HG03108 (cell line): Measurements from ENCODE around the gene PLBD1.

Source experiments
- ATAC-seq: cut with Tn5 transposase; IDR thresholded peaks from one replicate; pipeline ENCODE4 v1.9.1; 2021; ENCODE audit warnings: moderate library complexity; ENCODE audit not compliant: unreplicated experiment

PLBD1 gene, protein sequence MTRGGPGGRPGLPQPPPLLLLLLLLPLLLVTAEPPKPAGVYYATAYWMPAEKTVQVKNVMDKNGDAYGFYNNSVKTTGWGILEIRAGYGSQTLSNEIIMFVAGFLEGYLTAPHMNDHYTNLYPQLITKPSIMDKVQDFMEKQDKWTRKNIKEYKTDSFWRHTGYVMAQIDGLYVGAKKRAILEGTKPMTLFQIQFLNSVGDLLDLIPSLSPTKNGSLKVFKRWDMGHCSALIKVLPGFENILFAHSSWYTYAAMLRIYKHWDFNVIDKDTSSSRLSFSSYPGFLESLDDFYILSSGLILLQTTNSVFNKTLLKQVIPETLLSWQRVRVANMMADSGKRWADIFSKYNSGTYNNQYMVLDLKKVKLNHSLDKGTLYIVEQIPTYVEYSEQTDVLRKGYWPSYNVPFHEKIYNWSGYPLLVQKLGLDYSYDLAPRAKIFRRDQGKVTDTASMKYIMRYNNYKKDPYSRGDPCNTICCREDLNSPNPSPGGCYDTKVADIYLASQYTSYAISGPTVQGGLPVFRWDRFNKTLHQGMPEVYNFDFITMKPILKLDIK

GRCh38 chr12:14567351-14568162 is at the start of gene PLBD1:
TSS of gene PLBD1 (minus strand) at chr12:14567883. CDS start at chr12:14567696, 187 bp downstream.
- ATAC-seq, result peak; percentile 55

GRCh38 chr12:14614704-14615121 is 47.0 kb upstream of the PLBD1 start:
- ATAC-seq, result peak; percentile 44

GRCh38 chr12:14613718-14614117 is 46.0 kb upstream of the PLBD1 start:
- ATAC-seq, result peak; percentile 93

GRCh38 chr12:14612898-14613445 is 45.3 kb upstream of the PLBD1 start:
- no peak for ATAC-seq

- no peak for ATAC-seq
These were observed 44.6 kb upstream of the PLBD1 start for GRCh38 chr12:14612250-14612649.

DNA sequence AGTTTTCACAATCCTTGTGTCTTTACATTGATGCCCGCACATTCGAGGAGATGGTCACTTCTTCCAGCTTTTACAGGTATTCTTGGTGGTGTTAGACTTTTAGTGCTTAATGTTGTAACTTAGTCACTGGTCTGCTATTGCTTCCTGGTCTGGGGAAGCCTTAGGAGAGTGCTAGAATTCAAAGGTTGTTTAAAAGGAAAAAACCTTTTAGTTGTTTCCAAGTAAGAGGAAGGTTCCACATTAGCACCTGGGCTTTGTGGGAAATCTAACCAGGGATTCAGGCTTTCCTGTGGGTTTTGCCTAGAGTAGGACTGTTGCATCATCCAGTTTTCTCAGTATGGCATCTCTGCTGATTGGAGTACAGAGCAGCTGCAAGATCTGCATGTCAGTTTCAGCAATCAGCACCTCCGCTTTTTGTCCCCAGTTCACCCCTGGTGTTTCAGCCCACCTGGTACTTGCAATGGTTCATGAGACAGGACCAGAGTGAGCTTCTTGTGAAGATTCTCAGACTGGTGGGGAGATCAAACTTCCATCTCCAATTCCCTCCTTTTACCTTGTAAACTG is 44.0 kb upstream of the PLBD1 start:
- ATAC-seq, result no peak

- no peak for ATAC-seq
These were observed 39.9 kb upstream of the PLBD1 start for GRCh38 chr12:14607568-14607967.

DNA sequence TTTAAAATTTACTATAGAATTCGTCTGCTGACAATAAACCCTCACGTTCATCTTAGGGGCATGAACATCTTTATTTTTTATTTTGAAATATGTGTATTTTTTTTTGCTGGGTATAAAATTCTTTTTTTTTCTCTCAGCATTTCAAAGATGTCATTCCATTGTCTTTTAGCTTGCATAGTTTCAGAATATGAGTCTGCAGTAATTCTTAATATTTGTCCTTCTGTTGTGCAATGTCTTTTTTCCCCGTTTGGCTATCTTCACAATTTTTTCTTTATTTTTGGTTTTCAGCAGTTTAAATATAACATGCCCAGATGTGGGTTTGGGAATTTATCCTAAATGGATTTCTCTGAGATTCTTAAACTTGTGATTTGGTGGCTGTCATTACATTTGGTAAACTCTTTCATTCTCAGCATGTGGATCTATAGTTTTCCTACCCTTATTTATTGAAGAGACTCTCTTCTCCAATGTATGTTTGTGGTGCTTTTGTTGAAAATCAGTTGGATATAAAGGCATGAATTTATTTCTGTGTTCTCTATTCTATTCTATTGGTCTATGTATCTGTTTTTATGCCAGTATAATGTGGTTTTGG is 37.8 kb upstream of the PLBD1 start:
- no peak for ATAC-seq

GRCh38 chr12:14601692-14602478 is 34.2 kb upstream of the PLBD1 start:
- no peak for ATAC-seq

DNA sequence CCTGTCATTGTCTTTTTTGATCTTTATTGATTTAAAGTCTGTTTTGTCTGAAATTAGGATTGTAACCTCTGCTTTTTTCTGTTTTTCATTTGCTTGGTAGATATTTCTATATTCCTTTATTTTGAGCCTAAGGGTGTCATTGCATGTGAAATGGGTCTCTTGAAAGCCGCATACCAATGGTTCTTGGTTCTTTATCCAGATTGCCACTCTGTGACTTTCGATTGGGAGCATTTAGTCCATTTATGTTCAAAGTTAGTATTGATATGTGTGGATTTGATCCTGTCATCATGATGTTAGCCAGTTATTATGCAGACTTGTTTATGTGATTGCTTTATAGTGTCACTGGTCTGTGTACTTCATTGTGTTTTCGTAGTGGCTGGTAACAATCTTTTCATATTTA is 29.8 kb upstream of the PLBD1 start:
- ATAC-seq, result no peak

GRCh38 chr12:14591719-14592118 is 24.0 kb upstream of the PLBD1 start:
- ATAC-seq, result no peak

DNA sequence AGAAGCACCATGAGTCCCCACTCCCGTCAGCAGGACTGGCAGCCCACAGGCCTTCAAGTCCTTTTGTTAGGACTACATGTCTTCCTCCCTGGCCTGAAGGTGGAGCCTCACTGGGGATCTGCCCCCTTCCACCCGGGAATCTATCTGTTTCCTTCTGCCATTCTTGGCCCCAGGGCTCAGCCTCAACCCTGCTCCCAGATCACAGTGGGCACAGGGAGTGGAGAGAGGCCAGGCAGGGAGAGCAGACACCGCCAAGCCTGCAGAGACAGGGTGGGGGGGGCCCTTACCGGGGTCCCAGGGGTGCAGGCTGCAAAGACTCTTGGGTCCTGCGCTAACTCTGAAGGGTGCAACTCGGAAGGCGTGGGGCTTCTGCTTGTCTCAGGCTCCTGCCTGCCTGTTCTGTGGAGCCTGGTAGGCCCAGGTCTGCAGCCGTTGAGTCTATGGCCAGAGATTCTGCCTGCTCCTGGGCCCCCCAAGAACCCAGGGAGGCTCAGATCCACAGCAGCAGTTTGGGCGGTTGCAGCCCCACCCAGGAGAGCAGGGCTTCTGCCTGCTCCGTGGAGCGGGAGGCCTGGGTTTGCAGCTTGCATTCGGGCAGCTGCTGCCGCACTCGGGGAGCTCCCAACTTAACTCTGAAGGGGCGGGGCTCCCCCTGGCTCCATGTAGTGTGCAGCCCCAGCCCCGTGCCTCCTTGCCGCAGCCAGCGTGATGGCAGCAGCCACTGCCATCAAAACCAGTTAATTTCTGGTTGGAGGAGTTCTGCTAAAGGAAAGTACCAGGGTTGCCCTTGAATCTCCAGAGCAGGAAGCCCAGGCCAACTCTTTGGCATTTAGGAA is 21.7 kb upstream of the PLBD1 start:
- ATAC-seq, result no peak

GRCh38 chr12:14588571-14588970 is 20.9 kb upstream of the PLBD1 start:
- no peak for ATAC-seq

- ATAC-seq, result no peak
These were observed 11.0 kb upstream of the PLBD1 start for GRCh38 chr12:14578646-14579045.

DNA sequence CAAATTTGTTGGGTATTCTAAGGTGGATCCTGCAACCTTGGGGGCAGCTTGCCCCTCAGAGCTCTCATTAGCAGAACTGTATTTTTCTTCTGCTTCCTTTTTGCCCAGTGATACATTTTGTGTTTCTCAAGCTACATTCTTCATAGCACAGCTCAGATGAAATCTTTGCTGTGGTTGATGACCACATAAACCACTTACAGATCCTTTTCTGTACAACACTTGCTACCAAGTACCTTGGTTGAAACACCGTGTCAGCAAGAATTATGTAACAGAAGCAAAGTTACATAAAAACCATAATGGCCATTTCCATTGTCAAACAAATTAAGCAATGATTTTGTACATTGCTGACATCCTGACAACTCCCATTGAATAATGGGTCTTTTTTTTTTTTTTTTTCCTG is 9.7 kb upstream of the PLBD1 start:
- ATAC-seq, result no peak

DNA sequence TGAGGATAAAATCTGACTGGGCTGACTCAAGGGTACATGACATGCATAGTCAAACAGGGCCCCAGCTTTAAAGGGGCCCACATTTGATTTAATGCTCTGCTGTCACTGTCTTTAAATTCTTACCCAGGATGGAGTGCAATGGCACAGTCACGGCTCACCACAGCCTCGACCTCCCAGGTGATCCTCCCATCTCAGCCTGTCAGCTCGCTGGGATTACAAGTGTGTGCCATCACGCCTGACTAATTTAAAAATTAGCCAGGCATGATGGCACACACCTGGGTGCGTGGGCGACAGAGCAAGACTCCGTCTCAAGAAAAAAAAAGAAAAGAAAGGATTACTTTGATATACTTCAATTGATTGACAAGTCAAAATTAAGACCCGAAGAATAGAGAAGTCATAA is 9.2 kb upstream of the PLBD1 start:
- no peak for ATAC-seq

DNA sequence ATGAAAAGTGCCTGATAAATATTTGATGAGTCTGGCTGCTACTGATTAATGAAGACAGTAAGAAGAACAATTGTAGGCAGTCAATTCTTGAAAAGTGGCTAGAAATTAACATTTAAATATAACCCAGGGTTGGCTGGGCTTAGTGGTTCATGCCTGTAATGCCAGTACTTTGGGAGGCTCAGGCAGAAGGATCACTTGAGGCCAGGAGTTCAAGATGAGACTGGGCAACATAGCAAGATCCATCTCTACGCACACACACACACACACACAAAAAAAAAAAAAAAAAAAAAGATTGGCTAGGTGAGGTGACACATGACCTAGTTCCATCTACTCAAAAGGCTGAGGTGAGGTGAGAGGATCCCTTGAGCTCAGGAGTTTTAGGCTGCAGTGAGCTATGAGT is 7.9 kb upstream of the PLBD1 start:
- no peak for ATAC-seq

DNA sequence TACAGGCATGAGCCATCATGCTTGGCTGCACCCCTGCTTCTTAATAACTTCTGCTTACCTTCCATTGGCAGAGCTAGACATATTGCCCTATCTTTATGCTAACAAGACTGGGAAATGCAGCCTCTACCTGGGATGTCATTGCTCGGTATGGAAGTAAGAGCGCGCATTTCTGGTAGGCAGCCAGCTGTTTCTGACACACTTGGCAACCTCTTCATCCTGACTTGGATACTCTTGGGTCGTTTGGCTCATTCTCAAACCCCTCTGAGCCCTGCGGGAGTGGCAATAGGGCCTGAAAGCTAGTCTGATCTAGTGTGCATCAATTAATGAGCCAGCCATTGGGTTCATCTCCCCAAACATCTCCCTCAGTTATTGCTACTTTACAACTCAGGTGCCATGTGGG is 5.4 kb upstream of the PLBD1 start:
- ATAC-seq, result no peak

DNA sequence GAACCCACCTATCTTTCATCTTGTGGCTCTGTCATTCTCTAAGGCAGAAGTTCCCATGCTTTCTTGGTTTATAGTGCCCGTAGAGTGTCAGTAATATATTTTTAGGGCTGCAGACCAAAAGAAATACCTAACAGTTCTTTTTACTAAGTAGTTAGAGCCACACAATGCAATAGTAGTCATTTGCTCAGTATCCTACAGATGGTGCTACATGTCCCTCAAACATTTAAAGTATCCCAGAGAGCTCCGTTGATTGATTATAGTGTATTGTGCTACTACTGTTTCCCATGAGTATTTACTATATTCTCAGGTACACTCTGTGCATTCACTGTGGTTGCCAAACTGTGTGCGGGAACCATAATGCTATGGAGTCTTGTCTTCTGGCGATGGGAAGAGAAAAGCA is 4.7 kb upstream of the PLBD1 start:
- ATAC-seq, result no peak
